Measurements from ENCODE around the gene SFXN2. TPM values are rescaled to one million over a fixed set of nuclear protein-coding genes. Genes with fewer than 3 reads are reported as not detected.
"Not testable (repeated sequence)": the region's sequence is repeated elsewhere in the genome, so short reads cannot be mapped to it uniquely, and the experiment has no call there.

The SFXN2 gene
- total and polyA plus RNA-seq, 2 donors (not counting 1 experiment from before 2014, with no cell fraction given), result 3.1 to 6.5 TPM

- no peaks in the 10 kb centered on the region for H3K9me3 ChIP-seq (ENCODE audit: control insufficient read depth, insufficient read depth, low read depth, low read length)
- H3K9ac ChIP-seq (ENCODE audit: insufficient read depth, low read length), result no peak overlapping the region
- peak in 1 of 2 donors; percentile 72 for DNase-seq (ENCODE audit: low read depth in 2 of 2)
- no peak overlapping the region for H3K4me2 ChIP-seq (ENCODE audit: extremely low read depth, insufficient read depth, low read length)
- H2AFZ ChIP-seq (ENCODE audit: low read length), result no peak overlapping the region
- TF ChIP-seq EZH2 (IDR thresholded peaks at IDR 0.05; ENCODE audit: low read length, missing control alignments) (no peak), CTCF (conservative IDR thresholded peaks at IDR 0.05 in 1 of 2, IDR thresholded peaks at IDR 0.05 in 1 of 2; ENCODE audit: low read depth in 1 of 2, low read length in 2 of 2) (no peak)
- H3K79me2 ChIP-seq (ENCODE audit: control insufficient read depth, insufficient read depth, low read length), result no peaks in the 10 kb centered on the region
- H3K4me1 ChIP-seq (ENCODE audit: control insufficient read depth, extremely low read depth, insufficient read depth, low read length), result no peaks in the 10 kb centered on the region
- H4K20me1 ChIP-seq (ENCODE audit: control insufficient read depth, extremely low read depth, insufficient read depth, low read length), result no peaks in the 10 kb centered on the region
- no peak overlapping the region for H3K4me3 ChIP-seq (replicated peaks in 1 of 4; ENCODE audit: control extremely low read depth in 1 of 4, insufficient read depth in 1 of 4, low read depth in 3 of 4, low read length in 4 of 4)
- no peak overlapping the region for H3K27ac ChIP-seq (ENCODE audit: insufficient read depth, low read length)
- no peaks in the 10 kb centered on the region for H3K36me3 ChIP-seq (ENCODE audit: control insufficient read depth, insufficient read depth, low read length)
- H3K27me3 ChIP-seq (ENCODE audit: control insufficient read depth, insufficient read depth, low read length), result no peaks in the 10 kb centered on the region
These were observed 23.0 kb upstream of the SFXN2 start for GRCh38 chr10:102691285-102692066.

- H3K4me1 ChIP-seq (ENCODE audit: control insufficient read depth, extremely low read depth, insufficient read depth, low read length); H3K79me2 ChIP-seq (ENCODE audit: control insufficient read depth, insufficient read depth, low read length): not testable (repeated sequence)
These were observed 19.0 kb upstream of the SFXN2 start for GRCh38 chr10:102695401-102695800.

GRCh38 chr10:102696736-102697135 is 17.7 kb upstream of the SFXN2 start:
- TF ChIP-seq EZH2 (IDR thresholded peaks at IDR 0.05; ENCODE audit: low read length, missing control alignments) (no peak), CTCF (conservative IDR thresholded peaks at IDR 0.05 in 1 of 2, IDR thresholded peaks at IDR 0.05 in 1 of 2; ENCODE audit: low read depth in 1 of 2, low read length in 2 of 2) (no peak)
- no peaks in the 10 kb centered on the region for H3K4me1 ChIP-seq (ENCODE audit: control insufficient read depth, extremely low read depth, insufficient read depth, low read length)
- DNase-seq (ENCODE audit: low read depth in 2 of 2), result no peak
- H3K9ac ChIP-seq (ENCODE audit: insufficient read depth, low read length), result no peak overlapping the region
- no peak overlapping the region for H3K27ac ChIP-seq (ENCODE audit: insufficient read depth, low read length)
- H3K9me3 ChIP-seq (ENCODE audit: control insufficient read depth, insufficient read depth, low read depth, low read length), result no peaks in the 10 kb centered on the region
- H3K27me3 ChIP-seq (ENCODE audit: control insufficient read depth, insufficient read depth, low read length), result no peaks in the 10 kb centered on the region
- H2AFZ ChIP-seq (ENCODE audit: low read length), result no peak overlapping the region
- no peak overlapping the region for H3K4me3 ChIP-seq (replicated peaks in 1 of 4; ENCODE audit: control extremely low read depth in 1 of 4, insufficient read depth in 1 of 4, low read depth in 3 of 4, low read length in 4 of 4)
- H3K36me3 ChIP-seq (ENCODE audit: control insufficient read depth, insufficient read depth, low read length), result peaks cover 1% of the 10 kb centered on the region
- no peaks in the 10 kb centered on the region for H4K20me1 ChIP-seq (ENCODE audit: control insufficient read depth, extremely low read depth, insufficient read depth, low read length)
- no peak overlapping the region for H3K4me2 ChIP-seq (ENCODE audit: extremely low read depth, insufficient read depth, low read length)
- no peaks in the 10 kb centered on the region for H3K79me2 ChIP-seq (ENCODE audit: control insufficient read depth, insufficient read depth, low read length)

More at GRCh38 chr10:102695401-102695800, 19.0 kb upstream of the SFXN2 start:
- not testable (repeated sequence) for H3K27me3 ChIP-seq (ENCODE audit: control insufficient read depth, insufficient read depth, low read length); H4K20me1 ChIP-seq (ENCODE audit: control insufficient read depth, extremely low read depth, insufficient read depth, low read length); H3K36me3 ChIP-seq (ENCODE audit: control insufficient read depth, insufficient read depth, low read length); H3K9me3 ChIP-seq (ENCODE audit: control insufficient read depth, insufficient read depth, low read depth, low read length); H3K27ac ChIP-seq (ENCODE audit: insufficient read depth, low read length); DNase-seq (ENCODE audit: low read depth in 2 of 2); H3K9ac ChIP-seq (ENCODE audit: insufficient read depth, low read length); H3K4me2 ChIP-seq (ENCODE audit: extremely low read depth, insufficient read depth, low read length); H3K4me3 ChIP-seq (replicated peaks in 1 of 4; ENCODE audit: control extremely low read depth in 1 of 4, insufficient read depth in 1 of 4, low read depth in 3 of 4, low read length in 4 of 4); H2AFZ ChIP-seq (ENCODE audit: low read length)

Data from fibroblast of lung (primary cell).